Stimulated activated CD8-positive, alpha-beta memory T cell treated with anti-CD3 and anti-CD28 coated beads, Interleukin-7, amount 100 ng/mL, for 24 hours (primary cell): ENCODE results near the gene TRIM9.
"Not testable (repeated sequence)": the region's sequence is repeated elsewhere in the genome, so short reads cannot be mapped to it uniquely, and the experiment has no call there.

Source experiments
- DNase-seq: peaks from one replicate; pipeline ENCODE4 v3.0.0-alpha.2; 2020; ENCODE audit warnings: low read depth

The TRIM9 gene

GRCh38 chr14:51002406-51002999, 92.4 kb downstream of the TRIM9 start:
- no peak for DNase-seq

GRCh38 chr14:51000566-51000965, 94.3 kb downstream of the TRIM9 start:
- DNase-seq, result no peak

DNA sequence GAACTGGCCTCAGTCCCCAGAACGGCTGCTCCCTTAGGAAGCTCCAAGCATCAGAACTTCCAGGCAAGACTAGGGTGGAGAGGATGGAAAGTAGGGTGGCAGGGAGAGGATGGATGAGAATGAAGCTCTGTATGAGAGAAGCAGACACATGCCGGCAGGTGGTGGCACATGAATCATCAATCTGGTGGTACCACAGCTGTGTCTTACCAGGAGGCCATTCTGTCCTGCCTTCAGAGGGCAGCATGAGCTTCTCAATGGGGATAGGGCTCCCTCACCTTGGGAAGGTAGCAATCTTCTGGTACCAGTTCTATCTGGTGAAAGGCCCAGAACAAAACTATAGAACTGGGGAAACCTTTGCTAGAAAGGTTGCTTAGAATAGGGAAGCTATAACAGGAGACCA, 95.2 kb downstream of the TRIM9 start:
- no peak for DNase-seq

DNA sequence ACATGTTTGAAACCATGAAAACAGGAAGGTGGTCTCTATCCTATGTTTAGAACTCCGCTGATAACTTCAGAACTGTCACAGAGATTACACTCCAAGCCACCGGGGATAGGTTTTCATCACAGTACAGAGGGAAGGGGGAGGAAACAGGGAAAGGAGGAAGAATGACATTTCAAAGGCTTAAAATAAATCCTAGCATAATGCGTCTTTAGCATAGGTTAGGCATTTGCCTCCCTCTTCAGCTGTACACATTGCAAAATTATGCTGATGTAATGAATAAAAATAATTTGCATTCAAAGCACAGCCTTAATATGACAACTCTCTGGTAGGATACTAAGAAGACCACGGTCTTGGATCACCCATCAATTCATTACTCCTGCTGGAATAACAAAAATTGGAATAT, 96.3 kb downstream of the TRIM9 start:
- DNase-seq, result no peak

DNA sequence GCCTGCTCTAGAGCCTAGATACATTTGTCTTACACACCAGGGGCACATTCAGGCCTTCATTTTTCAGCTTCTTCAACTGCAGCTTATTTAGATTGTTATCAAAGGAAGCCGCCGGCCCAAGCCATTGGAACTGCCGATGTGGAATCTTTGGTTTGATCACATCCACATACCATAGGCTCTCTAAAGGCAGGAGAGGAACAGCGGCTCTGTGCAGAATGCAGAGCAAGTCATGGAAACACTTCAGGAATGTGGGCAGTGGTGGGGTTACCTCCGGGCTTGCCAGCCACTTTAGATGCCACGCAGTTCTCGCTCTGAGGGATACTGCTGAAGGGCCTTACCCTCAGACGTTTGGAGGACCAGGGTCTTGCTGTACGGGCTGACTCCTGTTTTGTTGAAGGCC, 97.2 kb downstream of the TRIM9 start:
- DNase-seq, result no peak

GRCh38 chr14:50994158-50994557, 100.7 kb downstream of the TRIM9 start:
- DNase-seq, result not testable (repeated sequence)

DNA sequence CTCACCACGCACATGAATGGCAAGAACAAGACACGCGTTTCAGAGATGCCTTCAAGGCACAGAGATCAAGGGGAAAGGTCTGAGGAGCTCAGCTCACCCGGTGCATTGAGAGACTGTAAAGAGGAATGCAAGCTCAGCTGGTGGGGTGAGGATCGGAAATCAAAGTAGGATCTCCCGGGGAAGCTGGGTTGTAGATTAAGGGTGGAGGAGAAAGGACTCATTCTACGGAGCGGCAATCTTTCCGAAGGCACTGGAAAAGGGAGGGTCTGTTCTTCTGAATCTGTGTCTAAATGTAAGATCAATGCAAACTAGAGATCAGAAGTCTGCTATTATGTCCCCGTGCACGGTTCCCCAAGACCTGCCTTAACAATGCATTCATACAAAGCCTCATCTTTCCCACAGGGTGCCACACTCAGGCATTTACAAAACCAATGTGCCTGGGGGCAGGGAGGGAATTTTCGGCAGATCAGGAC, 109.0 kb downstream of the TRIM9 start:
- DNase-seq, result no peak

DNA sequence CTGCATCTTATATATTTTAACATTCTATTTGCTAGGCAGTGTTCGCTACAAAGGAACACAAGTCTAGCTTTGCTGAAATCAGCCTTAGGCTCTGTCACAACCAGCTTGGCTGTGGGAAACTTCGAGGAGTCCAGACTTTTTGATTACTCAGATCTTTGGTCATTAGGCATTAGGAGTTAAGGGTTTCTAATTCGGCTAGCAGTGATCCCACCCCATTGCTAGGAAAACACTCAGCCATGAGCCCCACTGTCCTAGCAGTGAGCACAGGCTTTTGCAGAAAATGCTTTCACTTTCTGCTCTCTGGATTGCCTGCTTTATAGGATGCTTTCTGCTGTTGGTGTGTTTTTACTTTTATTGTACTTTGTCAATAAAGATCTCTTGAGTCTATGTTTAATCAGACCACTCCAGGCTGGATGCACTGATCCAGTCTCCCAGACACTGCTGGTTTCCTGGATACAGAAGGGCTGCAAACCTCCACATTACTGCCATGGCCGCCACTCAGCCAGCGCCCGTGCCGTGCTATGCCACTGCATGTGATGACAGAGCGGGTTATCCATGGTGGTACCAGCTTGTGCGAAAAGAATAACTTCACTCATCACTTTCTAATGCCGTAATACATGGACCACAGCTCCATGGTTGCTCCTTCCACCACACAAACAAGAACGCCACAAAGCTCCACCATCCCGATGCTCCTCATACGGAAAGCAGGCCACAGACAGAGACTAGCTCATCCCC, 109.6 kb downstream of the TRIM9 start:
- no peak for DNase-seq

- no peak for DNase-seq
Observed at GRCh38 chr14:50984036-50984710, 110.7 kb downstream of the TRIM9 start.

GRCh38 chr14:50979941-50980850, 114.7 kb downstream of the TRIM9 start:
- no peak for DNase-seq

- no peak for DNase-seq
Observed at GRCh38 chr14:50978888-50979287, 116.0 kb downstream of the TRIM9 start.

DNA sequence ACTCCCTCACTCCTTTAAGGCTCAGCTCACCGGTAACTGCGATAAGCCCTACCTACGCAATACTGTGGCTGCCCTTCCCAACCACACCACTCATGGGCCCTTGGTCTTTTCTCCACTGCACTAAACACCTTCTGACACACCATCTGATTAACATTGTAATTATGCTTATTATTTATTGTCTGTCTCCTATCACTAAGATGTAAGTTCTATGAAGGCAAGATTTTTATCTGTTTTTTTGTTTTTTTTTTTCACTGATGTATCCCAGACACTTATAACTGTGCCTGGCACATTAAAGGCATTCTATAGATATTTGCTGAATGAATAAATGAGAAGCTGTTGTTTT, 116.4 kb downstream of the TRIM9 start:
- DNase-seq, result no peak

GRCh38 chr14:50977863-50978528, 116.9 kb downstream of the TRIM9 start:
- no peak for DNase-seq

GRCh38 chr14:50974118-50974517, 120.8 kb downstream of the TRIM9 start:
- no peak for DNase-seq

GRCh38 chr14:50972734-50973133, 122.2 kb downstream of the TRIM9 start:
- no peak for DNase-seq

GRCh38 chr14:50970886-50971781, 123.8 kb downstream of the TRIM9 start:
- no peak for DNase-seq

GRCh38 chr14:50967790-50968189, 127.1 kb downstream of the TRIM9 start:
- no peak for DNase-seq

DNA sequence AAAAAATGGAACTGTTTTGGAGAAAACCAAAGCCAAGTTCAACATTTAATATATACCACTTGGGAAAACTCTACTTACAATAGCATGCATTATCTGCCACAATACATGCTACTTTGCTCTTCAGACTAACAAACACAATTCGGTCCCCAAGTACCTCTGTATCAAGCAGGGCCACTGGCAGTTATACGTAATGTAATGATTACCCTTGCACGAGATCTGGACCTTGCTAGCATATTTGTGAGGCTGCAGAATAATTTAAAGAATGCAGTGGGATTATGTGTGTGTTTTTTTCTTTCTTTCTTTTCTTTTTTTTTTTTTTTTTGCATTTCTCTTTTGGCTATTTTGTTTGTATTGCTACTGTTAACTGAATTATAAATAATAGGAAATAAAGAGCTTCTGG, 127.8 kb downstream of the TRIM9 start:
- DNase-seq, result no peak

DNA sequence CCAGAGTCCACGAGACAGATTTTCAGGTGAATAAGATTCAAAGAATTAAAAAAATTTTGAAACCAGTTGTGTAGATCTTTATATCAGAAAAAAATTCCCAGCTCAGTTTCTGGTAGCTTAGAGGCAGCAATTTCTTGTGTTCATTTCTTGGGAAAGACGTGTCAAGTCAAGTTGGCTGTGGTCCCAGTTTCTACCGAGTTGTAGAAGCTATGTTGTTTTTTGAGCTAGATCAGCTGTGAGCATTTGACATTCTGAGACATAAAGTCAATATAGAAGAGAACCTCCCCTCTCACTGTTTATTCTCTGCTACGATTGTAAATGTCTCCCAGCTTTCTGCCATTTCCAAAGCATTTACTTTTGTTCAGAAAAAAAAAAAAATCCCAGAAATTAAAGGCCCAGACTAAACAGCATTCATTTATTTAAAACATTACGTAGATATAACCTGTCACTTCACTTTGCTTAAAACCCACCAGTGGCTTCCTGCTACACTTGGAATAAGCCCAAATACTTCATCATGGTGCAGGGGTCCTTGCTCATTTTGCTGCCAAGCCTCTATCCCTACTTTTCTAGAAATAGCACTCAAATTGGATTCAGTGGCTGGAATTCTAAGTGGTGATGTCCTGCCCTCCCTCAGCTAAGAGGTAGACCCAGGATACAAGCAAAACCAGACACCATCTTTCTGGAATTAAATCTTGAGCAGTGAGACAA, 130.1 kb downstream of the TRIM9 start:
- DNase-seq, result no peak

- DNase-seq, result no peak
Observed at GRCh38 chr14:50963919-50964318, 131.0 kb downstream of the TRIM9 start.
